Stimulated activated memory B cell treated with anti-CD40 and anti-IgM and Interleukin-4, amounts not matched to agents 10 μg/mL and 1 μg/mL and 100 μg/mL, for 72 hours (primary cell): ENCODE data around the gene ANKRD12.

Experiments used
- ATAC-seq: fragments of 150-1000 bp; cut with Tn5 transposase; 2 replicates; pipeline ENCODE4 v1.10.0; 2021
- H3K27ac Mint-ChIP-seq: one replicate; pipeline ENCODE4 v1.8.0; 2022; ENCODE audit warnings: mild to moderate bottlenecking, mixed read lengths
- H3K27me3 Mint-ChIP-seq: one replicate; pipeline ENCODE4 v1.8.0; 2022; ENCODE audit warnings: mixed read lengths
- H3K36me3 Mint-ChIP-seq: one replicate; pipeline ENCODE4 v1.8.0; 2022; ENCODE audit warnings: mixed read lengths
- H3K4me1 Mint-ChIP-seq: one replicate; pipeline ENCODE4 v1.8.0; 2022; ENCODE audit warnings: mixed read lengths
- H3K4me3 Mint-ChIP-seq: one replicate; pipeline ENCODE4 v1.8.0; 2022; ENCODE audit warnings: mild to moderate bottlenecking, moderate library complexity, mixed read lengths
- H3K9me3 Mint-ChIP-seq: one replicate; pipeline ENCODE4 v1.8.0; 2022; ENCODE audit warnings: mixed read lengths

ANKRD12 gene

GRCh38 chr18:9123520-9123919 is 13.1 kb upstream of the ANKRD12 start:
- Mint-ChIP-seq H3K4me1 (peaks cover 19% of the 10 kb centered on the region), H3K9me3 (no peaks in the 10 kb centered on the region), H3K27me3 (no peaks in the 10 kb centered on the region), H3K36me3 (peaks cover 51% of the 10 kb centered on the region), H3K27ac (no peak overlapping the region), H3K4me3 (no peak overlapping the region)
- ATAC-seq, result no peak

- Mint-ChIP-seq H3K4me3 (no peak overlapping the region), H3K27me3 (no peaks in the 10 kb centered on the region), H3K4me1 (peaks cover 14% of the 10 kb centered on the region), H3K27ac (no peak overlapping the region), H3K36me3 (peaks cover 51% of the 10 kb centered on the region), H3K9me3 (no peaks in the 10 kb centered on the region)
- ATAC-seq, result no peak
Measured at GRCh38 chr18:9124824-9125223, 11.8 kb upstream of the ANKRD12 start.

GRCh38 chr18:9126337-9126736 is 10.2 kb upstream of the ANKRD12 start:
- peak overlapping the region; percentile 59 for H3K27ac Mint-ChIP-seq
- H3K4me3 Mint-ChIP-seq, result no peak overlapping the region
- peaks cover 54% of the 10 kb centered on the region for H3K36me3 Mint-ChIP-seq
- no peak for ATAC-seq
- H3K27me3 Mint-ChIP-seq, result no peaks in the 10 kb centered on the region
- H3K9me3 Mint-ChIP-seq, result no peaks in the 10 kb centered on the region
- peaks cover 16% of the 10 kb centered on the region for H3K4me1 Mint-ChIP-seq

- peaks cover 65% of the 10 kb centered on the region for H3K36me3 Mint-ChIP-seq
- ATAC-seq, result no peak
- no peaks in the 10 kb centered on the region for H3K9me3 Mint-ChIP-seq
- H3K27ac Mint-ChIP-seq, result peak overlapping the region; percentile 12
- H3K4me3 Mint-ChIP-seq, result no peak overlapping the region
- H3K27me3 Mint-ChIP-seq, result no peaks in the 10 kb centered on the region
- peaks cover 33% of the 10 kb centered on the region for H3K4me1 Mint-ChIP-seq
Measured at GRCh38 chr18:9130195-9130594, 6.4 kb upstream of the ANKRD12 start.

GRCh38 chr18:9130806-9131205 is 5.8 kb upstream of the ANKRD12 start:
- H3K4me1 Mint-ChIP-seq, result peaks cover 39% of the 10 kb centered on the region
- no peak for ATAC-seq
- H3K9me3 Mint-ChIP-seq, result no peaks in the 10 kb centered on the region
- H3K36me3 Mint-ChIP-seq, result peaks cover 59% of the 10 kb centered on the region
- H3K4me3 Mint-ChIP-seq, result no peak overlapping the region
- H3K27me3 Mint-ChIP-seq, result no peaks in the 10 kb centered on the region
- no peak overlapping the region for H3K27ac Mint-ChIP-seq

- no peak overlapping the region for H3K4me3 Mint-ChIP-seq
- peak overlapping the region; percentile 47 for H3K27ac Mint-ChIP-seq
- H3K36me3 Mint-ChIP-seq, result peaks cover 51% of the 10 kb centered on the region
Measured at GRCh38 chr18:9132628-9133027, 4.0 kb upstream of the ANKRD12 start.

GRCh38 chr18:9133225-9133624 is 3.4 kb upstream of the ANKRD12 start:
- Mint-ChIP-seq H3K4me3 (peak overlapping the region; percentile 10), H3K27ac (peak overlapping the region; percentile 47), H3K9me3 (no peaks in the 10 kb centered on the region), H3K36me3 (peaks cover 46% of the 10 kb centered on the region), H3K27me3 (no peaks in the 10 kb centered on the region), H3K4me1 (peaks cover 40% of the 10 kb centered on the region)
- no peak for ATAC-seq

More at GRCh38 chr18:9132628-9133027, 4.0 kb upstream of the ANKRD12 start:
- ATAC-seq, result no peak
- Mint-ChIP-seq H3K27me3 (no peaks in the 10 kb centered on the region), H3K9me3 (no peaks in the 10 kb centered on the region), H3K4me1 (peaks cover 39% of the 10 kb centered on the region)

GRCh38 chr18:9135081-9135911 is 1.3 kb upstream of the ANKRD12 start:
- ATAC-seq, result no peak
- H3K4me1 Mint-ChIP-seq, result peaks cover 51% of the 10 kb centered on the region

GRCh38 chr18:9135912-9136314 is 668 bp upstream of the ANKRD12 start:
- Mint-ChIP-seq H3K9me3 (no peaks in the 10 kb centered on the region), H3K4me3 (peak overlapping the region; percentile 99), H3K4me1 (peaks cover 58% of the 10 kb centered on the region), H3K27ac (peak overlapping the region; percentile 100), H3K27me3 (no peaks in the 10 kb centered on the region), H3K36me3 (peaks cover 36% of the 10 kb centered on the region)
- peak; percentile 65 for ATAC-seq

More at GRCh38 chr18:9135081-9135911, 1.3 kb upstream of the ANKRD12 start:
- Mint-ChIP-seq H3K9me3 (no peaks in the 10 kb centered on the region), H3K36me3 (peaks cover 36% of the 10 kb centered on the region), H3K27me3 (no peaks in the 10 kb centered on the region), H3K4me3 (peak overlapping the region; percentile 99), H3K27ac (peak overlapping the region; percentile 100)

GRCh38 chr18:9137168-9138066 is 836 bp downstream of the ANKRD12 start:
- peak overlapping the region; percentile 99 for H3K4me3 Mint-ChIP-seq
- H3K9me3 Mint-ChIP-seq, result no peaks in the 10 kb centered on the region
- H3K4me1 Mint-ChIP-seq, result peaks cover 73% of the 10 kb centered on the region
- no peaks in the 10 kb centered on the region for H3K27me3 Mint-ChIP-seq
- H3K27ac Mint-ChIP-seq, result peak overlapping the region; percentile 100
- peaks cover 26% of the 10 kb centered on the region for H3K36me3 Mint-ChIP-seq
- peak; percentile 70 for ATAC-seq

- ATAC-seq, result no peak
- Mint-ChIP-seq H3K4me3 (peak overlapping the region; percentile 74), H3K36me3 (peaks cover 20% of the 10 kb centered on the region), H3K9me3 (no peaks in the 10 kb centered on the region), H3K27me3 (no peaks in the 10 kb centered on the region), H3K4me1 (peaks cover 67% of the 10 kb centered on the region), H3K27ac (peak overlapping the region; percentile 100)
Measured at GRCh38 chr18:9139400-9140039, 2.9 kb downstream of the ANKRD12 start.

GRCh38 chr18:9140381-9140780 is 3.8 kb downstream of the ANKRD12 start:
- Mint-ChIP-seq H3K27ac (peak overlapping the region; percentile 100), H3K9me3 (no peaks in the 10 kb centered on the region), H3K27me3 (no peaks in the 10 kb centered on the region), H3K36me3 (peaks cover 16% of the 10 kb centered on the region), H3K4me1 (peaks cover 64% of the 10 kb centered on the region), H3K4me3 (peak overlapping the region; percentile 74)
- ATAC-seq, result no peak

GRCh38 chr18:9140984-9141383 is 4.4 kb downstream of the ANKRD12 start:
- H3K36me3 Mint-ChIP-seq, result peaks cover 16% of the 10 kb centered on the region
- H3K4me3 Mint-ChIP-seq, result peak overlapping the region; percentile 74

GRCh38 chr18:9146224-9146623 is 9.6 kb downstream of the ANKRD12 start:
- H3K4me1 Mint-ChIP-seq, result peaks cover 76% of the 10 kb centered on the region
- peak overlapping the region; percentile 85 for H3K27ac Mint-ChIP-seq
- H3K9me3 Mint-ChIP-seq, result no peaks in the 10 kb centered on the region
- no peak for ATAC-seq
- H3K36me3 Mint-ChIP-seq, result peaks cover 7% of the 10 kb centered on the region
- H3K27me3 Mint-ChIP-seq, result no peaks in the 10 kb centered on the region
- no peak overlapping the region for H3K4me3 Mint-ChIP-seq

More at GRCh38 chr18:9140984-9141383, 4.4 kb downstream of the ANKRD12 start:
- Mint-ChIP-seq H3K27me3 (no peaks in the 10 kb centered on the region), H3K27ac (peak overlapping the region; percentile 100), H3K4me1 (peaks cover 66% of the 10 kb centered on the region), H3K9me3 (no peaks in the 10 kb centered on the region)
- no peak for ATAC-seq
